GM18505 (cell line): ENCODE data around the gene EMC8.
"Not testable (repeated sequence)": the region's sequence is repeated elsewhere in the genome, so short reads cannot be mapped to it uniquely, and the experiment has no call there.

ENCODE experiments used
- ATAC-seq: cut with Tn5 transposase; IDR thresholded peaks from one replicate; pipeline ENCODE4 v1.9.1; 2021; ENCODE audit not compliant: unreplicated experiment
- POLR2A ChIP-seq: IDR thresholded peaks from 4 replicates; pipeline ENCODE4 v1.6.1; 2011; ENCODE audit warnings: borderline replicate concordance; ENCODE audit not compliant: insufficient read depth, insufficient read length; ENCODE audit errors: extremely low read depth

EMC8 gene

GRCh38 chr16:85839681-85840240, 40.4 kb upstream of the EMC8 start:
- ATAC-seq, result no peak

GRCh38 chr16:85838876-85839585, 39.7 kb upstream of the EMC8 start:
- TF ChIP-seq POLR2A, result no peak
- ATAC-seq, result no peak

More at GRCh38 chr16:85839681-85840240, 40.4 kb upstream of the EMC8 start:
- TF ChIP-seq POLR2A, result no peak

- ATAC-seq, result no peak
- TF ChIP-seq POLR2A, result no peak
Observed at GRCh38 chr16:85838381-85838780, 39.0 kb upstream of the EMC8 start.

GRCh38 chr16:85837654-85838053, 38.3 kb upstream of the EMC8 start:
- ATAC-seq, result not testable (repeated sequence)

GRCh38 chr16:85836706-85837582, 37.6 kb upstream of the EMC8 start:
- no peak for TF ChIP-seq POLR2A
- ATAC-seq, result no peak

- ATAC-seq, result no peak
- no peak for TF ChIP-seq POLR2A
Observed at GRCh38 chr16:85835956-85836705, 36.8 kb upstream of the EMC8 start.

GRCh38 chr16:85835227-85835751, 35.9 kb upstream of the EMC8 start:
- no peak for ATAC-seq
- TF ChIP-seq POLR2A, result no peak

GRCh38 chr16:85834741-85835140, 35.4 kb upstream of the EMC8 start:
- no peak for TF ChIP-seq POLR2A
- no peak for ATAC-seq

GRCh38 chr16:85833219-85833920, 34.0 kb upstream of the EMC8 start:
- no peak for ATAC-seq
- no peak for TF ChIP-seq POLR2A

- ATAC-seq, result no peak
Observed at GRCh38 chr16:85832570-85833218, 33.4 kb upstream of the EMC8 start.

GRCh38 chr16:85830821-85831220, 31.5 kb upstream of the EMC8 start:
- ATAC-seq, result no peak
- TF ChIP-seq POLR2A, result no peak

More at GRCh38 chr16:85832570-85833218, 33.4 kb upstream of the EMC8 start:
- TF ChIP-seq POLR2A, result no peak

GRCh38 chr16:85829751-85830445, 30.6 kb upstream of the EMC8 start:
- no peak for TF ChIP-seq POLR2A
- ATAC-seq, result no peak

- ATAC-seq, result no peak
- TF ChIP-seq POLR2A, result no peak
Observed at GRCh38 chr16:85829171-85829719, 29.9 kb upstream of the EMC8 start.
